ENCODE data around the gene PPFIA2.

DNA sequence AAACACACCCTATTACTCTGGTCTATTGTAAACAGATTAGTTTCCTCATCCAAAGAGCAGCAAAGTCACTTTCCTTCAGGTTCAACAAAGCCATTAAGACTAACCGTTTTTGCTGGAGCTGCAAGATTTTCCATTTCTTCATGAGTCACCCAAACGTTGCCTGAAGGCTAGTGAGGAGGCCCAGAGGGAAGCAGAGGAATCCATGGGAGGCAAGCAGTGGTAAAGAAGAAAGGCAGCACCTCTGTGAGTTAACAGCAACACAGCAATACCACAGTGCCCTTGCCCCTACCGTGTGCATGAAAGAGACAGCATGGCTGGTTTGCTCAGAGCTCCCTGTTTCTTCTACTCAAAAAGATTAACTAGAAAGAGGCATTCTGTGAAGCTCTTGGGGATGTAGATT, 475.0 kb downstream of the PPFIA2 start:
- TF ChIP-seq CTCF (IDR thresholded peaks at IDR 0.05; ENCODE audit: poor library complexity, severe bottlenecking) = no peak
- no peak for TF ChIP-seq EP300 (conservative IDR thresholded peaks at IDR 0.05; ENCODE audit: poor library complexity, severe bottlenecking)
- TF ChIP-seq TAF1 (IDR thresholded peaks at IDR 0.05; ENCODE audit: low read depth) = no peak
- TF ChIP-seq EZH2 (IDR thresholded peaks at IDR 0.05; ENCODE audit: borderline replicate concordance, insufficient read depth, low read length, poor library complexity, severe bottlenecking) = no peak
- no peak for TF ChIP-seq POLR2AphosphoS5 (IDR thresholded peaks at IDR 0.05)
- no peak for TF ChIP-seq MXI1 (conservative IDR thresholded peaks at IDR 0.05; ENCODE audit: poor library complexity, severe bottlenecking)
- TF ChIP-seq RAD21 (conservative IDR thresholded peaks at IDR 0.05) = no peak
- TF ChIP-seq, protein P1, sequence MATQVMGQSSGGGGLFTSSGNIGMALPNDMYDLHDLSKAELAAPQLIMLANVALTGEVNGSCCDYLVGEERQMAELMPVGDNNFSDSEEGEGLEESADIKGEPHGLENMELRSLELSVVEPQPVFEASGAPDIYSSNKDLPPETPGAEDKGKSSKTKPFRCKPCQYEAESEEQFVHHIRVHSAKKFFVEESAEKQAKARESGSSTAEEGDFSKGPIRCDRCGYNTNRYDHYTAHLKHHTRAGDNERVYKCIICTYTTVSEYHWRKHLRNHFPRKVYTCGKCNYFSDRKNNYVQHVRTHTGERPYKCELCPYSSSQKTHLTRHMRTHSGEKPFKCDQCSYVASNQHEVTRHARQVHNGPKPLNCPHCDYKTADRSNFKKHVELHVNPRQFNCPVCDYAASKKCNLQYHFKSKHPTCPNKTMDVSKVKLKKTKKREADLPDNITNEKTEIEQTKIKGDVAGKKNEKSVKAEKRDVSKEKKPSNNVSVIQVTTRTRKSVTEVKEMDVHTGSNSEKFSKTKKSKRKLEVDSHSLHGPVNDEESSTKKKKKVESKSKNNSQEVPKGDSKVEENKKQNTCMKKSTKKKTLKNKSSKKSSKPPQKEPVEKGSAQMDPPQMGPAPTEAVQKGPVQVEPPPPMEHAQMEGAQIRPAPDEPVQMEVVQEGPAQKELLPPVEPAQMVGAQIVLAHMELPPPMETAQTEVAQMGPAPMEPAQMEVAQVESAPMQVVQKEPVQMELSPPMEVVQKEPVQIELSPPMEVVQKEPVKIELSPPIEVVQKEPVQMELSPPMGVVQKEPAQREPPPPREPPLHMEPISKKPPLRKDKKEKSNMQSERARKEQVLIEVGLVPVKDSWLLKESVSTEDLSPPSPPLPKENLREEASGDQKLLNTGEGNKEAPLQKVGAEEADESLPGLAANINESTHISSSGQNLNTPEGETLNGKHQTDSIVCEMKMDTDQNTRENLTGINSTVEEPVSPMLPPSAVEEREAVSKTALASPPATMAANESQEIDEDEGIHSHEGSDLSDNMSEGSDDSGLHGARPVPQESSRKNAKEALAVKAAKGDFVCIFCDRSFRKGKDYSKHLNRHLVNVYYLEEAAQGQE (IDR thresholded peaks at IDR 0.05; ENCODE audit: borderline replicate concordance) = no peak
- no peak for TF ChIP-seq SMC3 (conservative IDR thresholded peaks at IDR 0.05; ENCODE audit: poor library complexity)

Data from neural cell (in vitro differentiated cells).